Progenitor cell of endocrine pancreas (in vitro differentiated cells): ENCODE data around the gene RETREG1. TPM values are rescaled to one million over a fixed set of nuclear protein-coding genes. Genes with fewer than 3 reads are reported as not detected.
"Not testable (repeated sequence)": the region's sequence is repeated elsewhere in the genome, so short reads cannot be mapped to it uniquely, and the experiment has no call there.

ENCODE experiments used
- DNase-seq: peaks from one replicate; pipeline ENCODE4 v3.0.0; 2021; ENCODE audit warnings: low spot score; ENCODE audit not compliant: unreplicated experiment
- H3K27ac Mint-ChIP-seq: 2 replicates; pipeline ENCODE4 v1.8.0; 2021; ENCODE audit warnings: mild to moderate bottlenecking, moderate library complexity, mixed read lengths
- H3K27me3 Mint-ChIP-seq: 2 replicates; pipeline ENCODE4 v1.8.0; 2021; ENCODE audit warnings: mixed read lengths
- H3K36me3 Mint-ChIP-seq: 2 replicates; pipeline ENCODE4 v1.8.0; 2022; ENCODE audit warnings: mixed read lengths; ENCODE audit not compliant: insufficient read depth
- H3K4me1 Mint-ChIP-seq: 2 replicates; pipeline ENCODE4 v1.8.0; 2021; ENCODE audit warnings: low read depth, mixed read lengths
- H3K4me3 Mint-ChIP-seq: 2 replicates; pipeline ENCODE4 v1.8.0; 2021; ENCODE audit warnings: low read depth, mild to moderate bottlenecking, moderate library complexity, mixed read lengths
- H3K9me3 Mint-ChIP-seq: 2 replicates; pipeline ENCODE4 v1.8.0; 2021; ENCODE audit warnings: low read depth, mixed read lengths
- CTCF ChIP-seq: fragments of 200-600 bp; sonication (generic); IDR thresholded peaks from one replicate; pipeline ENCODE4 v1.5.0; 2021; ENCODE audit warnings: antibody characterized with exemption, mild to moderate bottlenecking; ENCODE audit not compliant: unreplicated experiment
- total RNA-seq: library from RNA; stranded (reverse); gene quantifications from 2 replicates; pipeline ENCODE4 v1.2.1, GENCODE V29; 2021

The RETREG1 gene
- total RNA-seq, 1 donor from 2014 or later = 8.0 TPM

GRCh38 chr5:16482891-16483290 is 133.9 kb downstream of the RETREG1 start:
- H3K4me1 Mint-ChIP-seq = peaks cover 8% of the 10 kb centered on the region
- H3K27me3 Mint-ChIP-seq = no peaks in the 10 kb centered on the region
- no peak overlapping the region for H3K4me3 Mint-ChIP-seq
- H3K27ac Mint-ChIP-seq = no peak overlapping the region
- H3K9me3 Mint-ChIP-seq = peaks cover 3% of the 10 kb centered on the region
- peaks cover 2% of the 10 kb centered on the region for H3K36me3 Mint-ChIP-seq
- TF ChIP-seq CTCF = no peak
- DNase-seq = no peak

DNA sequence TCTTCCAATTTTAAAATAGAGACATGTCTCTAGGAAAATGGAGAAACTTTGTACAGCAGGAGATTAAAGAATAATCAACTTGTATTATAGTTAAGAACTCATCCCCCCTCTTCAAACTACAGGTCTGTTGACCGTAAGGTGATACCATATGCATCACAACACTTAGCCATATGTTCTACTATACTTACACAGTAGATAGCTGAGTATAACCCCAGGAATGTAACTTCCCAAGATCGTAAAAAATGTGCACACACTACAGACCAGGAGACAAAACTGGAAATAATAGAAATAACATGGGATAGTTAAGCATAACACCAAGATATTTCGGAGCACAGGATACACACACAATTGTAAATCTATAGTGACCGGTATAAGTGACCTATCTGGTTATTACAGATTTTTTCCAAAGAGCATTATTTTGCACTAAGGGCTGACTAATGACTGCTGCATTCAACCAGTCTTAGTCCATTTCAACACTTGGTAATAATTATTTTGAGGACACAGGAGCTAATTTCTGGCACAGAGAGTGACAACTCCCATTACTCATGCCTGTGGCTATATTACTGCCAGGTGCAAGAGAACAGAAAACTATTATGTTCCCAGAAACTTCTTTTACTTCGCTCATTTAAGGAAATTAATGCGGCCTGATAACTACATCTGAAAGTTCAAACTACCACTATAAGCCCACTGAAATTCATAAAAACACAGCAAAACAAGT is 135.8 kb downstream of the RETREG1 start:
- Mint-ChIP-seq H3K4me1 (peaks cover 5% of the 10 kb centered on the region), H3K27ac (no peak overlapping the region), H3K36me3 (peaks cover 2% of the 10 kb centered on the region), H3K9me3 (peaks cover 3% of the 10 kb centered on the region), H3K27me3 (no peaks in the 10 kb centered on the region), H3K4me3 (no peak overlapping the region)
- no peak for TF ChIP-seq CTCF
- DNase-seq = no peak

DNA sequence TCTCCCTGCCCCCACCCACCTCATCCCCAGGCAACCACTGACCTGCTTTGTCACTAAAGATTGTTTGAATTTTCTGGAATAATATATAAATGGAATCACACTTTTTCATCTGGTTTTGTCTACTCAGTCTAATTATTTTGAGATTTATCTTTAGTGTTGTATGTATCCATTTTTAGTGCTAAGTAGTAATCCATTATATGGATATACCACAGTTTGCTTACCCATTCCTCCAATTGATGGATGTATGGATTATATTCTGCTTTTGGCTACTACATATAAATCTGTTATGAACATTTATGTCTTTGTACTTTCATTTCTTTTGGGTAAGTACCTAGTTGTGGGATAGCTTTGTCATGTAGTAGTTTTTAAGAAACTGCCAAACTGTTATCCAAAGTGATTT is 136.7 kb downstream of the RETREG1 start:
- no peak for DNase-seq
- no peak for TF ChIP-seq CTCF
- Mint-ChIP-seq H3K4me3 (no peak overlapping the region), H3K4me1 (peaks cover 5% of the 10 kb centered on the region), H3K27ac (no peak overlapping the region), H3K9me3 (peaks cover 3% of the 10 kb centered on the region), H3K27me3 (no peaks in the 10 kb centered on the region), H3K36me3 (peaks cover 2% of the 10 kb centered on the region)

DNA sequence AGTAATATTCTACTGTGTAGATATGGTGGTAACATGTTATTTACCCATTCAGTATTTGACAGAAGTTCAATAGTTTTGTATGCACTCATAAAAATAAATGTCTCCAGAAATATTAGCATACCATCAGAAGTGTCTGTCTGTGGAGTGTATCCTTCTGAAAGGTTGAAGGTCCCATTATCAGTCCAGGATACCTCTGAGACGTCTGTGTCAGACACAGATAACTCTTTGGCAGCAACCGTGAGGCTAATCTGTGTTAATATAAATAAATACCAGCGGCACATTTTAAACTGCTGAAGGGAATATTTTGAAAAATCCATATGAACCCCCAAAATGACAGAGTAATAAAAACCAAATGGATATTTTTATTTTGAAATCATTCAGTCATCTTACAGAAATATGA is 139.3 kb downstream of the RETREG1 start:
- no peak for TF ChIP-seq CTCF
- DNase-seq = no peak
- Mint-ChIP-seq H3K27me3 (no peaks in the 10 kb centered on the region), H3K36me3 (peaks cover 2% of the 10 kb centered on the region), H3K27ac (no peak overlapping the region), H3K4me3 (no peak overlapping the region), H3K4me1 (no peaks in the 10 kb centered on the region), H3K9me3 (peaks cover 3% of the 10 kb centered on the region)

GRCh38 chr5:16476417-16476816 is 140.4 kb downstream of the RETREG1 start:
- H3K9me3 Mint-ChIP-seq, H3K36me3 Mint-ChIP-seq, H3K4me3 Mint-ChIP-seq, H3K4me1 Mint-ChIP-seq, H3K27ac Mint-ChIP-seq, H3K27me3 Mint-ChIP-seq, DNase-seq: not testable (repeated sequence)

- peaks cover 24% of the 10 kb centered on the region for H3K4me1 Mint-ChIP-seq
- no peak overlapping the region for H3K4me3 Mint-ChIP-seq
- peaks cover 1% of the 10 kb centered on the region for H3K36me3 Mint-ChIP-seq
- DNase-seq = no peak
- no peaks in the 10 kb centered on the region for H3K27me3 Mint-ChIP-seq
- TF ChIP-seq CTCF = no peak
- H3K27ac Mint-ChIP-seq = no peak overlapping the region
- H3K9me3 Mint-ChIP-seq = no peaks in the 10 kb centered on the region
Measured at GRCh38 chr5:16471387-16471786, 145.4 kb downstream of the RETREG1 start.
